ENCODE data around the gene PANK4. TPM values are rescaled to one million over a fixed set of nuclear protein-coding genes. Genes with fewer than 3 reads are reported as not detected.
"Not testable (repeated sequence)": the region's sequence is repeated elsewhere in the genome, so short reads cannot be mapped to it uniquely, and the experiment has no call there.

Gene PANK4
- total and polyA plus RNA-seq, 4 donors, result 25.7 to 37.9 (median 32.2) TPM

DNA sequence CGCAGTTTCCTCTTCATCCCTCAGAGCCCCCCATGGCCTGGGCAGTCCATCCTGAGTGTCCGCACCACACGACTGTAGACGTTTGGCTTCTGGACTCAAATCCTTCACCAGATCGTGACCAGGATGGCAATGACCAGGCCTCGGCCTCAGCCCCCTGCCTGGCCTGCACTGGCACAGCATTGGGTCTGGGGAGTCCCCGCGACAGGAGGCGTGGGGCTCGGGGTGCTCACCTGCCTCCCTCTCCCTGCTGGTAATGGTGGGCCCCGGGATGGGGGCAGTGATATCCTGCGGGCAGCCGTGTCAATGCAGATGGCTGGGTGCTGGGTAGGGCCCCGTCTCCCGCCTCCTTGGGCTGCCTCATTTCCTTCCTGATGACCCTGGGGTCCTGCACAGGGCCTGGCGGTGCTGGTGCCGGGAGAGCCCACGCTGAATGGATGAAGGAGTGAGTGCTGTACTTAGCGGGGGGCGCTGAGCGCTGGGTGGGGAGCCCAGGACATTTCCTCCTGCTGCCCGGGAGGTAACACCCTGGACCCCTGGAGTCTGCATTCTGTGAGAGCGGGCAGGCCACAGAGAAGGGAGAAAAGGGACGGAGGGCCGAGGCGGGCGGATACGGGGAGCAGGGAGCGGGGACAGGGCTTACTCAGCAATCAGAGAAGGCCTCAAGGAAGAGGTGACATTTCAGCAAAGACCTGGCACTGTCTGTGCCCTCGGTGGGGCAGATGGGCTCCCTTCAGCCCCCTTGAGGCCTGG, 27.6 kb upstream of the PANK4 start:
- Histone ChIP-seq H3K9me3 (ENCODE audit: control insufficient read depth, insufficient read depth, low read length) (no peaks in the 10 kb centered on the region), H3K36me3 (ENCODE audit: control insufficient read depth, insufficient read depth, low read length) (peaks cover 7% of the 10 kb centered on the region), H3K4me3 (ENCODE audit: low read depth, low read length) (no peak overlapping the region), H3K27me3 (ENCODE audit: control insufficient read depth, insufficient read depth, low read length) (no peaks in the 10 kb centered on the region), H3K27ac (ENCODE audit: low read depth, low read length) (no peak overlapping the region), H3K4me1 (ENCODE audit: control insufficient read depth, insufficient read depth, low read length) (peaks cover 42% of the 10 kb centered on the region)
- no peak for DNase-seq (ENCODE audit: low read depth in 4 of 6, low spot score in 6 of 6)
- WGBS (ENCODE audit: insufficient coverage), result 88% methylated on average over 29 of the region's 30 CpGs

- WGBS (ENCODE audit: insufficient coverage), result 58% methylated on average over 2 of the region's 9 CpGs
- not testable (repeated sequence) for H3K9me3 ChIP-seq (ENCODE audit: control insufficient read depth, insufficient read depth, low read length); H3K27ac ChIP-seq (ENCODE audit: low read depth, low read length); H3K4me3 ChIP-seq (ENCODE audit: low read depth, low read length); H3K36me3 ChIP-seq (ENCODE audit: control insufficient read depth, insufficient read depth, low read length); DNase-seq (ENCODE audit: low read depth in 4 of 6, low spot score in 6 of 6); H3K27me3 ChIP-seq (ENCODE audit: control insufficient read depth, insufficient read depth, low read length)
- peaks cover 51% of the 10 kb centered on the region for H3K4me1 ChIP-seq (ENCODE audit: control insufficient read depth, insufficient read depth, low read length)
Measured at GRCh38 chr1:2553076-2553475, 26.7 kb upstream of the PANK4 start.

DNA sequence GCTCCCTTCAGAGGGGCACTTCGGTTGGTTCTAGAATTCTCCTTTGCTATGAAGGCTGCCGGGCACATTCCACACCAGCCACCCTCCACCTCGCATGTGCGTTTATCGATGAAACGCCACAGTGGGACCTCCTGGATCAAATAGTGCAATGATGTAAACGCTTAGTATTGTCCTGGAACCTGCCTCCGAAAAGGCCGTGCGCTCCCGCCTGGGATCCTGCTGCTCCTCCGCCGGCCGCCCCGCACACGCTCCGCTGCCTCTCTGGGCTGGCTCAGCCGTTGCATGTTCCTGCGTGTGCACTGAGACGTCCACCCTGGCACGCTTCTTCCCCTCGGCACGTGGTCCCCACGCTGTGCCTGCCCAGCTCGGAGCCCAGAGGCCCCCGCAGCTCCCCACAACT, 25.8 kb upstream of the PANK4 start:
- no peak overlapping the region for H3K27ac ChIP-seq (ENCODE audit: low read depth, low read length)
- no peaks in the 10 kb centered on the region for H3K36me3 ChIP-seq (ENCODE audit: control insufficient read depth, insufficient read depth, low read length)
- 49% methylated on average over 23 of the region's 26 CpGs for WGBS (ENCODE audit: insufficient coverage)
- no peaks in the 10 kb centered on the region for H3K9me3 ChIP-seq (ENCODE audit: control insufficient read depth, insufficient read depth, low read length)
- no peak for DNase-seq (ENCODE audit: low read depth in 4 of 6, low spot score in 6 of 6)
- peaks cover 6% of the 10 kb centered on the region for H3K27me3 ChIP-seq (ENCODE audit: control insufficient read depth, insufficient read depth, low read length)
- H3K4me1 ChIP-seq (ENCODE audit: control insufficient read depth, insufficient read depth, low read length), result peaks cover 58% of the 10 kb centered on the region
- no peak overlapping the region for H3K4me3 ChIP-seq (ENCODE audit: low read depth, low read length)

GRCh38 chr1:2551544-2551943, 25.1 kb upstream of the PANK4 start:
- H3K4me1 ChIP-seq (ENCODE audit: control insufficient read depth, insufficient read depth, low read length), result peaks cover 58% of the 10 kb centered on the region
- H3K9me3 ChIP-seq (ENCODE audit: control insufficient read depth, insufficient read depth, low read length); H3K27ac ChIP-seq (ENCODE audit: low read depth, low read length); DNase-seq (ENCODE audit: low read depth in 4 of 6, low spot score in 6 of 6); H3K27me3 ChIP-seq (ENCODE audit: control insufficient read depth, insufficient read depth, low read length); H3K4me3 ChIP-seq (ENCODE audit: low read depth, low read length); H3K36me3 ChIP-seq (ENCODE audit: control insufficient read depth, insufficient read depth, low read length): not testable (repeated sequence)
- WGBS (ENCODE audit: insufficient coverage), result 81% methylated on average over 4 of the region's 9 CpGs

- WGBS (ENCODE audit: insufficient coverage), result 72% methylated on average over 6 of the region's 12 CpGs
- Histone ChIP-seq H3K4me1 (ENCODE audit: control insufficient read depth, insufficient read depth, low read length) (peaks cover 57% of the 10 kb centered on the region), H3K27me3 (ENCODE audit: control insufficient read depth, insufficient read depth, low read length) (peaks cover 12% of the 10 kb centered on the region)
- not testable (repeated sequence) for H3K27ac ChIP-seq (ENCODE audit: low read depth, low read length); H3K36me3 ChIP-seq (ENCODE audit: control insufficient read depth, insufficient read depth, low read length); H3K9me3 ChIP-seq (ENCODE audit: control insufficient read depth, insufficient read depth, low read length); DNase-seq (ENCODE audit: low read depth in 4 of 6, low spot score in 6 of 6); H3K4me3 ChIP-seq (ENCODE audit: low read depth, low read length)
Measured at GRCh38 chr1:2550309-2550861, 24.0 kb upstream of the PANK4 start.

DNA sequence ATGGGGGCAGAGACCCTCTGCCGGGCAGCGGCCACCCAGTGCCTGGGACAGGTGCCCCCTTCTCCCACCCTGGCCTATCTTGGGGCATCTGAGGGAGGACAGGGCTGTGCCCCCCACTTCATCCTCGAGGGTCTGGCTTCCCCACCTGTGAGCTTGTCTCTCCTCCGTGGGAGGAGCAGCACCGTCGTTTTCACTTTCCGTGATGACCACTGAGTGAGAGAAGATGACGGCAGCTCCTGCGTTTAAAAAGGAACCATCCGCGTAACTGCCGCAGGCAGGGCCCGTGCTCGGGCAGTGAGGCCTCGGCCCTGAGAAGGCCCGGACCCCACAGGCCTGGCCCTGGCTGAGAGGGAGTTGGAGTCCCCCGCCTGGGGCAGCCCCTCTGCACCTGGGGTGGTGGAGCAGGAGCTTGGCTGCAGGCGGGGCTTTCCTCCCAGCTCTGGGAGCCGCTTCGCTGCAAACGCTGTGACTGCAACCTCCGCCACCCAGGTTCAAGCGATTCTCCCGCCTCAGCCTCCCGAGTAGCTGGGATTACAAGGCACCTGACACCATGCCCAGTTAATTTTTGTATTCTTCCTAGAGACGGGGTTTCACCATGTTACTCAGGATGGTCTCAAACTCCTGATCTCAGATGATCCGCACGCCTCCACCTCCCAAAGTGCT, 23.1 kb upstream of the PANK4 start:
- Histone ChIP-seq H3K27ac (ENCODE audit: low read depth, low read length) (peak overlapping the region; percentile 95), H3K27me3 (ENCODE audit: control insufficient read depth, insufficient read depth, low read length) (peaks cover 12% of the 10 kb centered on the region), H3K4me1 (ENCODE audit: control insufficient read depth, insufficient read depth, low read length) (peaks cover 58% of the 10 kb centered on the region)
- not testable (repeated sequence) for H3K4me3 ChIP-seq (ENCODE audit: low read depth, low read length); H3K9me3 ChIP-seq (ENCODE audit: control insufficient read depth, insufficient read depth, low read length); H3K36me3 ChIP-seq (ENCODE audit: control insufficient read depth, insufficient read depth, low read length); DNase-seq (ENCODE audit: low read depth in 4 of 6, low spot score in 6 of 6)
- WGBS (ENCODE audit: insufficient coverage), result 89% methylated on average over 10 of the region's 28 CpGs

- H3K9me3 ChIP-seq (ENCODE audit: control insufficient read depth, insufficient read depth, low read length), result no peaks in the 10 kb centered on the region
- no peak overlapping the region for H3K4me3 ChIP-seq (ENCODE audit: low read depth, low read length)
- peaks cover 66% of the 10 kb centered on the region for H3K4me1 ChIP-seq (ENCODE audit: control insufficient read depth, insufficient read depth, low read length)
- H3K27ac ChIP-seq (ENCODE audit: low read depth, low read length), result peak overlapping the region; percentile 95
- no peaks in the 10 kb centered on the region for H3K36me3 ChIP-seq (ENCODE audit: control insufficient read depth, insufficient read depth, low read length)
- WGBS (ENCODE audit: insufficient coverage), result 22% methylated on average over 17 of the region's 17 CpGs
- DNase-seq (ENCODE audit: low read depth in 4 of 6, low spot score in 6 of 6), result peak in 2 of 6 donors; percentile 87 to 90
- peaks cover 12% of the 10 kb centered on the region for H3K27me3 ChIP-seq (ENCODE audit: control insufficient read depth, insufficient read depth, low read length)
Measured at GRCh38 chr1:2548068-2548589, 21.7 kb upstream of the PANK4 start.

- Histone ChIP-seq H3K36me3 (ENCODE audit: control insufficient read depth, insufficient read depth, low read length) (no peaks in the 10 kb centered on the region), H3K4me3 (ENCODE audit: low read depth, low read length) (peak overlapping the region; percentile 18), H3K4me1 (ENCODE audit: control insufficient read depth, insufficient read depth, low read length) (peaks cover 73% of the 10 kb centered on the region), H3K27ac (ENCODE audit: low read depth, low read length) (peak overlapping the region; percentile 95), H3K9me3 (ENCODE audit: control insufficient read depth, insufficient read depth, low read length) (no peaks in the 10 kb centered on the region), H3K27me3 (ENCODE audit: control insufficient read depth, insufficient read depth, low read length) (peaks cover 12% of the 10 kb centered on the region)
- 16% methylated on average over 24 of the region's 27 CpGs for WGBS (ENCODE audit: insufficient coverage)
- DNase-seq (ENCODE audit: low read depth in 4 of 6, low spot score in 6 of 6), result no peak
Measured at GRCh38 chr1:2547210-2548067, 21.0 kb upstream of the PANK4 start.

GRCh38 chr1:2546515-2547209, 20.3 kb upstream of the PANK4 start:
- peak overlapping the region; percentile 95 for H3K27ac ChIP-seq (ENCODE audit: low read depth, low read length)

More at GRCh38 chr1:2546515-2547209, 20.3 kb upstream of the PANK4 start:
- H3K4me1 ChIP-seq (ENCODE audit: control insufficient read depth, insufficient read depth, low read length), result peaks cover 81% of the 10 kb centered on the region
- no peaks in the 10 kb centered on the region for H3K36me3 ChIP-seq (ENCODE audit: control insufficient read depth, insufficient read depth, low read length)
- peak overlapping the region; percentile 21 for H3K4me3 ChIP-seq (ENCODE audit: low read depth, low read length)
- H3K9me3 ChIP-seq (ENCODE audit: control insufficient read depth, insufficient read depth, low read length), result no peaks in the 10 kb centered on the region
- H3K27me3 ChIP-seq (ENCODE audit: control insufficient read depth, insufficient read depth, low read length), result peaks cover 12% of the 10 kb centered on the region
- peak in 1 of 6 donors; percentile 66 for DNase-seq (ENCODE audit: low read depth in 4 of 6, low spot score in 6 of 6)
- WGBS (ENCODE audit: insufficient coverage), result 2% methylated on average over 48 of the region's 52 CpGs
